SHP77 treated with DMSO at 0.1 percent for 48 hours (cell line): ENCODE measurements around the gene KDM4B.
A peak's percentile ranks its signal among the peaks of the same experiment; 100 is the strongest.
"Not testable (repeated sequence)": the region's sequence is repeated elsewhere in the genome, so short reads cannot be mapped to it uniquely, and the experiment has no call there.

ENCODE experiments used
- DNase-seq: peaks from one replicate; lab custom pipeline; 2025; lab: John Stamatoyannopoulos, UW

The KDM4B gene

GRCh38 chr19:5150902-5151741 lies 182.2 kb downstream of the KDM4B start:
- DNase-seq = no peak

GRCh38 chr19:5152013-5152763 lies 183.3 kb downstream of the KDM4B start:
- no peak for DNase-seq

- DNase-seq = no peak
These were observed 184.0 kb downstream of the KDM4B start for GRCh38 chr19:5152767-5153532.

- DNase-seq = no peak
These were observed 184.8 kb downstream of the KDM4B start for GRCh38 chr19:5153601-5154128.

- no peak for DNase-seq
These were observed 185.4 kb downstream of the KDM4B start for GRCh38 chr19:5154129-5154798.

- no peak for DNase-seq
These were observed 186.0 kb downstream of the KDM4B start for GRCh38 chr19:5154799-5155426.

- DNase-seq = no peak
These were observed 186.8 kb downstream of the KDM4B start for GRCh38 chr19:5155586-5156210.

GRCh38 chr19:5156231-5156986 lies 187.5 kb downstream of the KDM4B start:
- no peak for DNase-seq

GRCh38 chr19:5157186-5157585 lies 188.3 kb downstream of the KDM4B start:
- no peak for DNase-seq

GRCh38 chr19:5158549-5159134 lies 189.7 kb downstream of the KDM4B start:
- DNase-seq = not testable (repeated sequence)

GRCh38 chr19:5160158-5160795 lies 191.4 kb downstream of the KDM4B start:
- not testable (repeated sequence) for DNase-seq

- peak; percentile 14 for DNase-seq
These were observed 196.2 kb downstream of the KDM4B start for GRCh38 chr19:5164845-5165696.

- no peak for DNase-seq
These were observed 196.7 kb downstream of the KDM4B start for GRCh38 chr19:5165697-5166019.

- no peak for DNase-seq
These were observed 197.3 kb downstream of the KDM4B start for GRCh38 chr19:5166262-5166661.

GRCh38 chr19:5170329-5170745 lies 201.4 kb downstream of the KDM4B start:
- DNase-seq = no peak

GRCh38 chr19:5171711-5172110 lies 202.8 kb downstream of the KDM4B start:
- DNase-seq = no peak

- no peak for DNase-seq
These were observed 204.1 kb downstream of the KDM4B start for GRCh38 chr19:5172859-5173630.
